Measurements from ENCODE around the gene ARSI.

The ARSI gene

DNA sequence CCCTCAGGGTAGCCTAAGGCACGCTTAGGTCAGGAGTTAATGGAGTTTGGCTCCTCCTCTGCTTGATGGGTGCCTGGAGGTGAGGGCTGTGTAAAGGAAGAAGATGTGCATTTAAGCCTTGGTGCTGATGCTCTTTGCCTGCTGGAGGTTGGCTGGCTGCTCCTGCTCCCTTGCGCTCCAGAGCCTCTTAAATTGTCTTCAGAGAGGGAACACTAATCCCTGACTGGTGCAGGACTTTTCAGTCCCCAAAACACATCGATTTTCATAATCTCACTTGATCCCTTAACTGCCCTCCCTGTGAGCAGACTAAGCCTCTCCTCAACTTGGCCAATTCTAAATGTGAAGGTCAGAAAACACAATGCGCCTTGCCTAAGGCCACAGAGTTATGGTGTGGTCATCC is 38.6 kb upstream of the ARSI start:
- H3K4me3 ChIP-seq (ENCODE audit: low read length in 2 of 2) = no peak overlapping the region
- H3K9ac ChIP-seq (ENCODE audit: low read length in 2 of 2) = no peak overlapping the region
- H3K27me3 ChIP-seq (ENCODE audit: control insufficient read depth in 1 of 2, insufficient read depth in 2 of 2, low read length in 2 of 2) = no peaks in the 10 kb centered on the region
- H3K4me1 ChIP-seq (ENCODE audit: control insufficient read depth, insufficient read depth, low read length) = no peaks in the 10 kb centered on the region
- H3K9me3 ChIP-seq (ENCODE audit: control insufficient read depth in 2 of 2, low read length in 2 of 2) = no peaks in the 10 kb centered on the region
- no peak overlapping the region for H3K27ac ChIP-seq (ENCODE audit: low read length)
- no peaks in the 10 kb centered on the region for H3K36me3 ChIP-seq (ENCODE audit: control insufficient read depth in 2 of 2, insufficient read depth in 2 of 2, low read length in 2 of 2)

- no peak overlapping the region for H3K27ac ChIP-seq (ENCODE audit: low read length)
- H3K36me3 ChIP-seq (ENCODE audit: control insufficient read depth in 2 of 2, insufficient read depth in 2 of 2, low read length in 2 of 2) = no peaks in the 10 kb centered on the region
- H3K4me1 ChIP-seq (ENCODE audit: control insufficient read depth, insufficient read depth, low read length) = no peaks in the 10 kb centered on the region
- H3K9me3 ChIP-seq (ENCODE audit: control insufficient read depth in 2 of 2, low read length in 2 of 2) = no peaks in the 10 kb centered on the region
- no peaks in the 10 kb centered on the region for H3K27me3 ChIP-seq (ENCODE audit: control insufficient read depth in 1 of 2, insufficient read depth in 2 of 2, low read length in 2 of 2)
- H3K4me3 ChIP-seq (ENCODE audit: low read length in 2 of 2) = no peak overlapping the region
- H3K9ac ChIP-seq (ENCODE audit: low read length in 2 of 2) = no peak overlapping the region
Observed at GRCh38 chr5:150340614-150341255, 38.0 kb upstream of the ARSI start.

DNA sequence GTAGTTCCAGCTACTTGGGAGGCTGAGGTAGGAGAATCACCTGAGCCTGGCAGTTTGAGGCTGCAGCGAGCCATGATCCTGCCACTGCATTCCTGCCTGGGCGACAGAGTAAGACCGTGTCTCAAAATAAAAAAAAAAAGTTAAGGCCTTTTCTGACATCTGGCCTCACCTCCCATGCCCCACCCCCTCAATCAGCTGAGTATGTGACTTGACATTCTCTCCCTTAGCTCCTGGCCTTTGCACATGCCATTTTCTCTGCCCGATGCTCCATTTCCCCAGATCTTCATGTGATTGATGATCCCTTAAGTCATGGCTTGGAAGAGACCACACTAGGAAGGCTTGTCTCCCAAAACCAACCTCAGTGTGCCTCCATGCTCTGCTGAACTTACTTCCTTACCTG is 37.1 kb upstream of the ARSI start:
- Histone ChIP-seq H3K36me3 (ENCODE audit: control insufficient read depth in 2 of 2, insufficient read depth in 2 of 2, low read length in 2 of 2) (no peaks in the 10 kb centered on the region), H3K9me3 (ENCODE audit: control insufficient read depth in 2 of 2, low read length in 2 of 2) (no peaks in the 10 kb centered on the region), H3K4me3 (ENCODE audit: low read length in 2 of 2) (no peak overlapping the region), H3K27ac (ENCODE audit: low read length) (no peak overlapping the region), H3K27me3 (ENCODE audit: control insufficient read depth in 1 of 2, insufficient read depth in 2 of 2, low read length in 2 of 2) (no peaks in the 10 kb centered on the region), H3K9ac (ENCODE audit: low read length in 2 of 2) (no peak overlapping the region), H3K4me1 (ENCODE audit: control insufficient read depth, insufficient read depth, low read length) (no peaks in the 10 kb centered on the region)

GRCh38 chr5:150339165-150339564 is 36.5 kb upstream of the ARSI start:
- Histone ChIP-seq H3K27ac (ENCODE audit: low read length) (no peak overlapping the region), H3K27me3 (ENCODE audit: control insufficient read depth in 1 of 2, insufficient read depth in 2 of 2, low read length in 2 of 2) (no peaks in the 10 kb centered on the region), H3K36me3 (ENCODE audit: control insufficient read depth in 2 of 2, insufficient read depth in 2 of 2, low read length in 2 of 2) (no peaks in the 10 kb centered on the region), H3K9ac (ENCODE audit: low read length in 2 of 2) (no peak overlapping the region), H3K9me3 (ENCODE audit: control insufficient read depth in 2 of 2, low read length in 2 of 2) (no peaks in the 10 kb centered on the region), H3K4me3 (ENCODE audit: low read length in 2 of 2) (no peak overlapping the region), H3K4me1 (ENCODE audit: control insufficient read depth, insufficient read depth, low read length) (no peaks in the 10 kb centered on the region)

DNA sequence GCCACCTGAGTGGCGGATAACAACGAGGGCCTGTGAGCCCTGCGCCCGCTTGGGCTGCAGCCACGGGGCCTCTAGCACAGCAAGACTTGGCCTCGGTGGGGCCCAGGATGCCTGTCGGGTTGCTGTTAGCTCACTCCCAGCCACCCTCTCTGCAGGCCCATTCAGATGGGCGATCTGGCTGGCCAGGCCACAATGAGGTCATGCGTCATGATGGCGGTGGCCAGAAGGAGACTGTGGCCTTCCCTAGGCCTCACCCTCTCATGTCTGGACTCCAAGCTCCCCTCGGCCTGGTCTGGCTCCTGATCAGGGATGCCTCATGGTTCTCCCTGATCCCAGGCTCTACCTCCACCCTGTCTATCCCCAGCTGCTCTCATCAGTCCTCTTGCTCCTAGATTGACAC is 35.8 kb upstream of the ARSI start:
- no peak overlapping the region for H3K4me3 ChIP-seq (ENCODE audit: low read length in 2 of 2)
- no peaks in the 10 kb centered on the region for H3K36me3 ChIP-seq (ENCODE audit: control insufficient read depth in 2 of 2, insufficient read depth in 2 of 2, low read length in 2 of 2)
- H3K27me3 ChIP-seq (ENCODE audit: control insufficient read depth in 1 of 2, insufficient read depth in 2 of 2, low read length in 2 of 2) = no peaks in the 10 kb centered on the region
- H3K9me3 ChIP-seq (ENCODE audit: control insufficient read depth in 2 of 2, low read length in 2 of 2) = no peaks in the 10 kb centered on the region
- H3K27ac ChIP-seq (ENCODE audit: low read length) = no peak overlapping the region
- H3K4me1 ChIP-seq (ENCODE audit: control insufficient read depth, insufficient read depth, low read length) = no peaks in the 10 kb centered on the region
- H3K9ac ChIP-seq (ENCODE audit: low read length in 2 of 2) = no peak overlapping the region

DNA sequence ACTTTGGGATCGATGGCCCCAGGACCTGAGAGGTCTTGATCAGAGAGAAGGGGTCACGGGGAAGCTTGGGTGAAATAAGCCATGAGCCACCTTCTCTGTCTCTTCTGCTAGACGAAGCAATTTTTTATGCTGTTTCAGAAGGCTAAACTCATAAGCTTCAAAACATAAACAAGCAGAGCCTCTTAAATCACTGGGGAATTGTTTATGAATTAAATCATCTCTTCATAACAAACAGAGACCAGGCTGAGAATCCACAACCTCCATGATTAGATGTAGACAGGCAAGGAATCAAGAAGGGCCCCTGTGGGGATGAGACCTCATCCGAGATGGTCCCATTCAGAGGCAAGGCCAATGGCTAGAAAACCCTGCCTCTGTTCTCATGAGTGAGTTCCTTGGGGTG is 33.1 kb upstream of the ARSI start:
- Histone ChIP-seq H3K36me3 (ENCODE audit: control insufficient read depth in 2 of 2, insufficient read depth in 2 of 2, low read length in 2 of 2) (no peaks in the 10 kb centered on the region), H3K27ac (ENCODE audit: low read length) (no peak overlapping the region), H3K4me3 (ENCODE audit: low read length in 2 of 2) (no peak overlapping the region), H3K27me3 (ENCODE audit: control insufficient read depth in 1 of 2, insufficient read depth in 2 of 2, low read length in 2 of 2) (no peaks in the 10 kb centered on the region), H3K9ac (ENCODE audit: low read length in 2 of 2) (no peak overlapping the region), H3K4me1 (ENCODE audit: control insufficient read depth, insufficient read depth, low read length) (no peaks in the 10 kb centered on the region), H3K9me3 (ENCODE audit: control insufficient read depth in 2 of 2, low read length in 2 of 2) (no peaks in the 10 kb centered on the region)

DNA sequence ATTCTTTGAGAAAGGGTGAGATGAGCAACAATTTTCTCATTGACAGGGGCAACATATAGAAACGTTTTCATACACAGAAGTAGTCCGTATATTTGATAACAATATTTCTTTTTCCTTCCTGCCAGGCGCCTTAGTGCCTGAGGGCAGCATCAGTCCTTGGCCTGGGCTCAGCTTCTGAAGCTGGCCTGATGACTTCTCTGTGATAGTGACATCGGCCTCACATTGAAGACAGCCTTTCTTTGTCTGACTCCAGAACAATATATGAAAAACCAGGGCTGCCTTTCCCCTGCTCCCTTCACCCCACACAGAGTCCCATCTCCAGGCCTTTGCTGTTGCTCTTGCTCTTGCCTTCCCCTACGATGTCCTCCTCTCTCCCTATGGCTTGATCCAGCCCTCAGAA is 30.7 kb upstream of the ARSI start:
- Histone ChIP-seq H3K36me3 (ENCODE audit: control insufficient read depth in 2 of 2, insufficient read depth in 2 of 2, low read length in 2 of 2) (no peaks in the 10 kb centered on the region), H3K9ac (ENCODE audit: low read length in 2 of 2) (no peak overlapping the region), H3K4me1 (ENCODE audit: control insufficient read depth, insufficient read depth, low read length) (peaks cover 2% of the 10 kb centered on the region), H3K27ac (ENCODE audit: low read length) (no peak overlapping the region), H3K9me3 (ENCODE audit: control insufficient read depth in 2 of 2, low read length in 2 of 2) (no peaks in the 10 kb centered on the region), H3K4me3 (ENCODE audit: low read length in 2 of 2) (no peak overlapping the region), H3K27me3 (ENCODE audit: control insufficient read depth in 1 of 2, insufficient read depth in 2 of 2, low read length in 2 of 2) (no peaks in the 10 kb centered on the region)

GRCh38 chr5:150329881-150330876 is 27.5 kb upstream of the ARSI start:
- Histone ChIP-seq H3K9ac (ENCODE audit: low read length in 2 of 2) (no peak overlapping the region), H3K4me3 (ENCODE audit: low read length in 2 of 2) (no peak overlapping the region), H3K27me3 (ENCODE audit: control insufficient read depth in 1 of 2, insufficient read depth in 2 of 2, low read length in 2 of 2) (no peaks in the 10 kb centered on the region), H3K27ac (ENCODE audit: low read length) (no peak overlapping the region), H3K36me3 (ENCODE audit: control insufficient read depth in 2 of 2, insufficient read depth in 2 of 2, low read length in 2 of 2) (no peaks in the 10 kb centered on the region), H3K4me1 (ENCODE audit: control insufficient read depth, insufficient read depth, low read length) (peaks cover 2% of the 10 kb centered on the region), H3K9me3 (ENCODE audit: control insufficient read depth in 2 of 2, low read length in 2 of 2) (no peaks in the 10 kb centered on the region)

DNA sequence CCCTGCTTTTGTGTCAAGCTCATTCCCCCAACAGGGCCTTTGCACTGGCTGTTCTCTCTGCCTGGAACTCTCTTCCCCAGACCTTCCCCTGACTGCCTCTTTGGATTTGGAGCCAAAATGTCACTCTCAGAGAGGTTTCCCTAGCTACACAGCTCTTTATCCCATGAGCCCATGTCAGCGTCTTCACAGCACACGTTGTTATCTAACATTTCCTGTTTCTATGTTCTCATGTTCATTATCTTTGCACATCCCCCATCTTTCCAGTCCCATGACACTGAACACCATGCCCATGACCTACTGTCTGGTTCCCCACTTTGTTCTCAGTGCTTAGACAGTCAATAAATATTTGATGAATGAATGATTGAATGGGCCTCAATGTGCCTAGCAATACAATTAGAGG is 26.3 kb upstream of the ARSI start:
- Histone ChIP-seq H3K36me3 (ENCODE audit: control insufficient read depth in 2 of 2, insufficient read depth in 2 of 2, low read length in 2 of 2) (no peaks in the 10 kb centered on the region), H3K4me3 (ENCODE audit: low read length in 2 of 2) (no peak overlapping the region), H3K27ac (ENCODE audit: low read length) (no peak overlapping the region), H3K9ac (ENCODE audit: low read length in 2 of 2) (no peak overlapping the region), H3K9me3 (ENCODE audit: control insufficient read depth in 2 of 2, low read length in 2 of 2) (no peaks in the 10 kb centered on the region), H3K27me3 (ENCODE audit: control insufficient read depth in 1 of 2, insufficient read depth in 2 of 2, low read length in 2 of 2) (no peaks in the 10 kb centered on the region), H3K4me1 (ENCODE audit: control insufficient read depth, insufficient read depth, low read length) (peaks cover 2% of the 10 kb centered on the region)

DNA sequence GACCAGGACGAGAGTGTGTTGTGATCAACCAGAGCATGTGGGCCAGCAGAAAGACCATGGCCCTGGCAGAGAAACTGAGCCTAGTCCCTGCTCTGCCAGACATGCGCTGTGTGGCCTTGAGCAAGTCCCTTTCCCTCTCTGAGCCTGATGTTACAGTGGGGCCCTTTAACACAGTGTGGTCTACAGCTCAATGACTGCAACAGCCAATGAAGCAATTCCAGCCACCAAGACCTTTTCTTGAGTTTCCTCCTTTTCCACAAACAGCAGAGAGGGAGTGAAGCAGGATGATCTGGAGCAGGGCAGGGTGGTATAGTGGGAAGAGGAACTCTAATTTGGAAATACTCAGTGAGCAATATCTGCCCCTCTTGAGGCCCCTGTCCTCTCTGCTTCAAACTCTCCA is 25.8 kb upstream of the ARSI start:
- H3K27ac ChIP-seq (ENCODE audit: low read length) = no peak overlapping the region
- no peaks in the 10 kb centered on the region for H3K27me3 ChIP-seq (ENCODE audit: control insufficient read depth in 1 of 2, insufficient read depth in 2 of 2, low read length in 2 of 2)
- no peaks in the 10 kb centered on the region for H3K36me3 ChIP-seq (ENCODE audit: control insufficient read depth in 2 of 2, insufficient read depth in 2 of 2, low read length in 2 of 2)
- H3K4me3 ChIP-seq (ENCODE audit: low read length in 2 of 2) = no peak overlapping the region
- no peaks in the 10 kb centered on the region for H3K9me3 ChIP-seq (ENCODE audit: control insufficient read depth in 2 of 2, low read length in 2 of 2)
- H3K4me1 ChIP-seq (ENCODE audit: control insufficient read depth, insufficient read depth, low read length) = peaks cover 2% of the 10 kb centered on the region
- H3K9ac ChIP-seq (ENCODE audit: low read length in 2 of 2) = no peak overlapping the region

GRCh38 chr5:150327139-150327538 is 24.4 kb upstream of the ARSI start:
- Histone ChIP-seq H3K9ac (ENCODE audit: low read length in 2 of 2) (no peak overlapping the region), H3K9me3 (ENCODE audit: control insufficient read depth in 2 of 2, low read length in 2 of 2) (no peaks in the 10 kb centered on the region), H3K4me1 (ENCODE audit: control insufficient read depth, insufficient read depth, low read length) (peaks cover 2% of the 10 kb centered on the region), H3K4me3 (ENCODE audit: low read length in 2 of 2) (no peak overlapping the region), H3K27me3 (ENCODE audit: control insufficient read depth in 1 of 2, insufficient read depth in 2 of 2, low read length in 2 of 2) (no peaks in the 10 kb centered on the region), H3K36me3 (ENCODE audit: control insufficient read depth in 2 of 2, insufficient read depth in 2 of 2, low read length in 2 of 2) (no peaks in the 10 kb centered on the region), H3K27ac (ENCODE audit: low read length) (no peak overlapping the region)
